ENCODE measurements around the gene C7orf57.
A peak's percentile ranks its signal among the peaks of the same experiment; 100 is the strongest.
"Not testable (repeated sequence)": the region's sequence is repeated elsewhere in the genome, so short reads cannot be mapped to it uniquely, and the experiment has no call there.

Gene C7orf57

DNA sequence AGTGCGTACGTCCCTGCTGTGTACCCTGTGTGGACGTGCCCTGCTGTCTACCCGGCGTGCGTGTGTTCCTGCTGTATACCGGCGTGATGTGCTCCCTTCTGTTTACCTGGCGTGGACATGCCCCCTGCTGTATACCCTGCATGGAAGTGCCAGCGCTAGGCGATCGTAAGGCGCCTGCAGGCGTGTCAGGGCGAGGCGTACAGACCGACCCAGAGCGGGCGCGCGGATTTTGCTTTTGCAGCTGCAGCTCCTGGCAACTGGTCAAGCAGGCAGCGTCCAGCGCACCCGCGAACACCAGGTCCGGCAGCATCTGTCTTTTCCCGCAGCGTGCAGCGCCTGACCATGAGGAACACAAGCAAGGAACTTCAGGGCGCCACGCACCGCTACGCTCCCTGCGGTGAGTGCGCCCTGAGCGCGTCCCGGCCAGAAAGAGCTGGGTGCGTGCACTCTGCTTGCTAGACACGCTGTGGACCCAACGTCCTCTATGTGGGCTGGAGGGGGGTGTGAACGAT, 680 bp downstream of the C7orf57 start:
- DNase-seq (ENCODE audit: low read depth) = peak; percentile 9

DNA sequence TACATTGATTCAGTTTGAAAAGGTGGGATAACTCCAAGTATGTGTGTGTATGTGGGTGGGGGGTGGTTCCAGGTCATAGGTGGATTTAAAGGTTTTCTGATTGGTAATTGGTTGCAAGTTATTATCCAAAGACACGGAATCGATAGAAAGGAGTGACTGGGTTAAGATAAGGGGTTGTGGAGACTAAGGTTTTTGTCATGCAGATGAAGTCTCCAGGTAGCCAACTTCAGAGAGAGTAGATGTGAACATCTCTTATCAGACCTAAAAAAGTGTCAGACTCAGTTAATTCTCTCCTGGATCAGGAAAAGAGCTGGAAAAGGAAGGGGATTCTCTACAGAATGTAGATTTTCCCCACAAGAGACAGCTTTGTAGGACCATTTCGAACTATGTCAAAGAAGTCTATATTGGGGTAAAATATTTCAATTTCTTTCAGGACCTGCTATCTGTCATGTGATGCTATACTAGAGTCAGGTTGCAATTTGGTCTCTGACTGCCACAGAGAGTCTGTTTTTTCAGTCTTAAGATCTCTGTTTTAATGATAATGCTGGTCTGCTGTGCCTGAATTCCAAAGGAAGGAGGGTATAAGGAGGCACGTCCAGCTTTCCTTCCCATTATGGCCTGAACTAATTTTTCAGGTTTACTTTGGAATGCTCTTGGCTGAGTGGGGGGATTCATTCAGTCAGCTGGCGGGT, 3.6 kb downstream of the C7orf57 start:
- DNase-seq (ENCODE audit: low read depth) = no peak

DNA sequence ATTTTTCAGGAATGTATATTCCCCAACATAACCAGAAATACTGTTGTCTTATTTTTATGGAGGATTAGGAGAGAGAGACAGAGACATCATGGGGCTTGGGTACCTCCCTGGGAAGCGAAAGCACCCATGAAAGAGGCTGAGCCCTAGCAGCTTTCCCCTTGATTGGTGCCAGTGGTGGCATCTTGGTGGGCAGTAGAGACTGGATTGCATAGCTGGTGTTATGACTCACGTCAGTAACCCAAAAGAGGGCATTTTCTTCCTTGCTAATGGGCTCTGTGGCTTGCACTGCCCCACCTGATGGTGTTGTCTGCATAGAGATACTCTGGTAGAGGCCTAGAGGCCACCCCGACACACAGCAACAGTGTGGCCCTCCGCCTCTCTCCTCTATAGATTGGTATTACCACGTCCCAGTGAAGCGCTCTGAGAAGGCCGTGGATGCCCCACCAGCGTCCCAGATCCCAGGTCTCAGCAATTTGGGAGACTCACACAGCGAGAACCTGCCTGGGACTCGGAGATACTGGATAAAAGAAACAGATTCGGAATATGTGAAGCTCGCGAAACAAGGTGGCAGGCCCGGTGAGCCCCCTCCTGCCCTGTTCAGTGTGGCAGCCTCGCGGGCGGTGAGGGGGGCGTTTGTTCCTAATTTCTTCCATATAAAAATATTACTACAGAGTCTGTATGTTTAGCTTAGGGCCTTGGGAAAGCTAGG, 5.8 kb downstream of the C7orf57 start:
- DNase-seq (ENCODE audit: low read depth) = no peak

DNA sequence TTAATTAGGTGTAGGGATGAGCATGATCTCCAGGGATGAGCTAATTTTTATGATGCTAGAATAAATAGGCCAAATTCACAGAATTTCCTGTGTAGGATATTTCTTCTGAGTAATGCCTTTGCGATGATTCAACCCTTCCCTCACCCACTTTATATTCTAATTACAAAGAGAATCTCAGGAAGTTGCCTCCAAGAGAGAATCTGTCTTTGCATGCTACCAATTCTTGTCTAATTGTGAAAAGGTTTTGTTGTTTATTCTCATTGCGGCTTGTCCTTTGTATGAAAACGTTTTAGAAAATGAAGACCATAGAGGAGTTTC, 6.3 kb downstream of the C7orf57 start:
- DNase-seq (ENCODE audit: low read depth) = peak; percentile 47

DNA sequence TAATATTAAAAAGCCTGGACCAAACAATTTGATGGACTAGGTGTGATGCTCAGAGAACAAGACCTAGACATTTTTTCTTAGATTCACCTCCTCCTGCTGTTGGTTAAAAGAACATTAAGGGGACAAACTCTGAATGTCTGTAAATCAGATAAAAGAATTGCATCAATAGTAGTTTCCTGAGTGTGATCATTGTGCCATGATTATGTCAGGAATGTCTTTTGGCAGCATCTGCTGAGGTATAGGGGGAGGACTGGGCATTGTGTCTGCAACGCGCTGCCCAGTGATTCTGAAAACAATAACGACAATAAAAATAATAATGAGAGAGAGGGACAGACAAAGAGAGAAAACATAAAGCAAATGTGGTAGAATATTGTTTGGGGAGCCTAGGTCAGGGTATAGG, 6.9 kb downstream of the C7orf57 start:
- peak; percentile 6 for DNase-seq (ENCODE audit: low read depth)

DNA sequence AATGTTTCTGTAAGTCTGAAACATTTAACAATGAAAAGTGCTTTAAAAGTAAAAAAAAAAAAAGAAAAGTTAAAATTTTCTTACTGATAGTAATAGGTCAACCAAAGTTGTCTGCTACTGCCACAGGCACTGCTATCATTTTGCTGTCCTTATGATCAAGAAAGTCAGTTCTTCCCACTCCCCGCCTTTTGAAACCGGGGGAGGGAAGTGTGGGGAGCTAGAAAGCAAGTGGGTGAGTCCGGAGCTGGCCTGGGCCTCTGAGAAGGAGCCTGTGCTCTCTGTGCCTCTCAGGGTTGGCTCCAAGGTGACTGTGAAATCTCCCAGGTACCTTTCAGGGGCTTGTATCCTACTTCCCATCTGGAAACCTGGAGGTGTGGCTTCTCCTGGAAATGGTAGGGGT, 7.3 kb downstream of the C7orf57 start:
- no peak for DNase-seq (ENCODE audit: low read depth)

DNA sequence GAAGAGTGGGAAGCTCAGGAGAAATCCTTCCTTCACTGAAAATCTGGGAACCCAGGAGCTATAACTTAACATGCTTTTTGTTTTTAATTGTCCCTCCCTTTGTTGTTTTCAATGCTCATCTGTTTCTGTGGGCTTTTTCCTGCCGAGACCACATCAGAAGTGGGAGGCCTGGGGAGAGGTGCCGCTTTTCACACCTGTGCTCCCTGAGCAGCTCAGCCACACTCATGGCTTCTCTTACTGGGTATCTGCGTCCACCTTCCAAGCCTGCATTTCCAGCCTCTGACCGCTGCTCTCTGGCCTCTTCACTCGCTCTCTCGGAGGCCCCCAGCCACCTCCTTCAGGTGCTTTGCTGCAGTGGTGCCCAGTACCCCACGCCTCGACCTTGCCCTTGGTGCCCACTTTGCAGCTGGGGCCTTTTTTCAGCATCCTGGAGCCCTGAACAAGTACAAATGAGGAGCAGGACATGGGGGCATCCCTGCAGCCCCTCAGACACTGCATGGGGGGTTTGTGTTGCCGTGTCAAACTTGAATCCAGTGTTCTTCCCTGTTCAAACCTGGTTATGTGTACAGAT, 9.9 kb downstream of the C7orf57 start:
- DNase-seq (ENCODE audit: low read depth) = no peak

DNA sequence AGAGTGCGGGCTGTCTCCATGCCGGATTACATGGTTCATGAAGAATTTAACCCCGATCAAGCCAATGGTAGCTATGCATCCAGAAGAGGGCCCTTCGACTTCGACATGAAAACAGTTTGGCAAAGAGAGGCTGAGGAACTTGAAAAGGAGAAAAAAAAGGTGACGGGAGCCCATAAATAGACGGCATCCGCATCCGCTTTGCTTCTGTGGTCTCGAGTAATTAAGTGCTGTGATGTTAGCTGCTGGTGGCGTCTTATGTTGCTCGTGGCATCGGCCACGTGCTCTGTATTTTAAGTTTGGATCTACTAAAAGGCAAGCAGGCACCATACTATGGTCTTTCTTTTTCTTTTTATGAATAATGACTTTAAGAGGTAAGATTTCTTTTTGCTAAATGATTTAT, 11.1 kb downstream of the C7orf57 start:
- no peak for DNase-seq (ENCODE audit: low read depth)

DNA sequence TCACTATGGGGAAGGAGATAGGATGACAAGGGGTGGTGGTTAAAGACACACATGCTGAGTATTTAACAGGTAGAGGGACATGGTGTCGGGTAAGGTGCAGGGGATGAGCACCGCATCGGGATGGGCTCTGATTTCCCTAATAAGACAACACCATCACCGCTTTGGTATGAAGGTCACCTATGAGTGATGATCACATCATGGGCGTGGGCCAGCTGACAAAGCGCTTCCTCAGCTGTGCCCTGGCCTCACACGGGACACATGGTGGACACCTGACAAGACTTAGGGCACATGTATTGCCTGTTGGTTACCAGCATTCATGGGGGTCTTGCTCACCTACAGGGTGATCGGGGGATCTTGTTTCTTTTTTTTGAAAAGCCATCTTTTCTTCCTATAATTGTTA, 12.8 kb downstream of the C7orf57 start:
- no peak for DNase-seq (ENCODE audit: low read depth)

DNA sequence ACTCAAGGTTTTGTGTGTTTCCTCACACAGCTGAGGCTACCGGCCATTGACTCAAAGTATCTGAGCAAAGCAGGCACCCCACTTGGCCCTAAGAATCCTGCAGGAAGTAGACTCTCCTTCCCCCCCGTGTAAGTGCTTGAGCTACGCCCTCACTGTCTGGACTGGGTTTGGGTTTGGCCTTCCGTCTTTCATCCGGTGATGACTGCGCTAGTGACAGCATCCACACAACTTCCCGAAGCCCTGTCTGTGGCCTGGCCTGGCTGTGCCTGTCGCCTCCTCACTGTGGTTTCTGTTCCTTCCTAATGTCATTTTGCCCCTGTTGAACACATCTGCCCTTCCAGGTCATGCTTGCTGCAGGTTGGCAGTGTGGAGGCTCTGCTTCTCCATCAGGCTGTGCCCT, 14.5 kb downstream of the C7orf57 start:
- DNase-seq (ENCODE audit: low read depth) = no peak

DNA sequence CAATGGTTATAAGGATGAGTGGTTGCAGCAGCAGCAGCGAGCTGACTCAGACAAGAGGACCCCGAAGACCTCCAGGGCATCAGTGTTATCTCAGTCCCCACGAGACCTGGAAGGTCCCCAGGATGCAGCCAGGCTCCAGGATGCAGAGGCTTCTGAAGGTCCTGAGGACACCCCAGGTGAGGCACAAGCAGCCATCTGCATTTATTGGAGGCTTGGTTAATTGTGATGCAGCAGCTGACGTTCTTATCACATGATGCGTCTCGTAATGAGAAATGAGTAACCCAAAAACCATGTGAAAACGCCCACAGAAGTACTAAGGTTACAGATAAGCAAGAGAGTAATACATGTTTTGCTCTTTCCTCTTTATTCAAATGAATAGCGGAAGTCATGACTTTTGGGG, 17.4 kb downstream of the C7orf57 start:
- DNase-seq (ENCODE audit: low read depth) = no peak

DNA sequence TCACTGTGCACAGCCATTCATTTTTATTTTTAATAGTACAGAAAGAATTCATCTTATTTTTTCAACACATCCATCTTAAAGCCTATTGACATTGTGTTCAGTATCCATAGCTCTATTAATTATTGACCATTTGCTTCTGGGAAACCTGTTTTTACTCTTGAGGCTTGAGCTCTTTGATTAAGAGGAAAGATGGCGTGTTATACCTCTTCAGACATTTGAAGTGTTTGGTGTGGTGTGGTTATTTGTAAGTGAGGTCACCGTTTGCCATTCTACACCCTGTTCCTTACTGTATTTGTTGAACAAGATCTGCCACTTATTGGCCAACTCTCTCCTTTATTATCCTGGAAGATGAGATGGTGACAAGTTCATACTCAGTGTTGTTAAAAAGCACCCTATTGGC, 18.4 kb downstream of the C7orf57 start:
- no peak for DNase-seq (ENCODE audit: low read depth)

DNA sequence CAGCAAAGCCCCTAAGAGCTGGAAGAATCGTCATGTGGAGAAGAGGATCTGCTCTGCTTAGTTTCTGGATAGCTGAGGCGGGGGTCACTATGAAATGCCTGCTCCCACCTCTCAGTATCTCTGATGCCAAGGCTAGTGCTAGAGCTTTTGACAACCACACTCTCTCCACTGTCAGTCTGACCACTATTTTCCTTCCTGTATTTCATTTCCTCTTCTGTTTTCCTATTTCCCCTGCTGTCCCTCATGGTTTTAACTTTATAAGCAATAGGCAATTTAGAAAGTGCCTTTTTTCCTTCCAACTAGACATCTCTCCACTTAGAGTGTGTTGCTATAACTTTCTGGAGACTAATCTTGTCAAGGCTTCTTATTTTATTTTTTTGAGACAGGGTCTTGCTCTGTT, 23.6 kb downstream of the C7orf57 start:
- no peak for DNase-seq (ENCODE audit: low read depth)

DNA sequence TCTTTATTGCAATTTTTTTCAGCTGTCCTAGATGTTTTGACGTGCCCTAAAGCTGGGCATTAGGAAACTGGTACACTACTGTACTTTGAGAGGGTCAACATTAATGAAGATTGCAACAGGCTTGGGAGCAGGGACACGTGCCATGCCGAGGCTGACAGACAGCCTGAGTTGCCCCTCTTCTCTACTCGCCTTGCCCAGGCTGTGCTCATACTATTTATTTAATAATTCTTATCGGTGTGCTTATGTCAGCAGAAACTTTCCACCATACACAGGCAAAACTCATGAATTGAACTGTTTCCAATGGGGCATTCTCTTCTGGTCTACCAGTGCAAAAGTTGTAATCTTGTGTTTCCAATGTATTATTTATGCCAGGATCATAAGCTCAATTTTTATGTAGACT, 24.4 kb downstream of the C7orf57 start:
- DNase-seq (ENCODE audit: low read depth) = no peak

DNA sequence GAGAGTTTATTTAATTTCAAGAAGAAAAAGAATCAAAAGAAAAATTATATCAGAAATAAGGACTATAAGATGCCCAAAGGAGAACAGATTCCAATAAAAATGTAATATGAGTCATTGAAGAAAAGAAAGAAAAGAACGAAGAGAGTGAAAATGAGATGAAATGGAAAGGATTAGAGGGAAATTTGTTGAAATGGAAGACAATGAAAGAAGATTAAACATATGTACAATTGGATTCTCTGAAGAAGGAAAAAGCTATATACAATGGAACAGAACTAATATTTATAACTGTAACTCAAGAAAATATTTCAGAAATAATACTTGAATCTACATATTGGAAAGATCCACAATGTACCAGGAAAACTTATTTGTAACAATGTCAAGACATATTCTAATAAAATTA, 28.6 kb downstream of the C7orf57 start:
- DNase-seq (ENCODE audit: low read depth) = no peak

DNA sequence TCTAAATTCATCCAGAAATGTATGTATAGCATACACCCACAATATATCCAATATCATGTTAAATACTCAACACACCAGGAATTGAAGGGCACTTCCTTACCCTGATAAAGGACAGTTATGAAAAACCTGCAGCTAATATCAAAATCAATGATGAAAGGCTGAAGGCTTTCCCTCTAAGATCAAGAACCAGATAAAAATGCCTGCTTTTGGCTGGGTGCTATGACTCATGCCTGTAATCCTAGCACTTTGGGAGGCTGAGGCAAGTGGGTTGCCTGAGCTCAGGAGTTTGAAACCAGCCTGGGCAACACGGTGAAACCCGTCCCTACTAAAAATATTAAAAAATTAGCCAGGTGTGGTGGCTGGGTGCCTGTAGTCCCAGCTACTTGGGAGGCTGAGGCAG, 32.1 kb downstream of the C7orf57 start:
- no peak for DNase-seq (ENCODE audit: low read depth)

DNA sequence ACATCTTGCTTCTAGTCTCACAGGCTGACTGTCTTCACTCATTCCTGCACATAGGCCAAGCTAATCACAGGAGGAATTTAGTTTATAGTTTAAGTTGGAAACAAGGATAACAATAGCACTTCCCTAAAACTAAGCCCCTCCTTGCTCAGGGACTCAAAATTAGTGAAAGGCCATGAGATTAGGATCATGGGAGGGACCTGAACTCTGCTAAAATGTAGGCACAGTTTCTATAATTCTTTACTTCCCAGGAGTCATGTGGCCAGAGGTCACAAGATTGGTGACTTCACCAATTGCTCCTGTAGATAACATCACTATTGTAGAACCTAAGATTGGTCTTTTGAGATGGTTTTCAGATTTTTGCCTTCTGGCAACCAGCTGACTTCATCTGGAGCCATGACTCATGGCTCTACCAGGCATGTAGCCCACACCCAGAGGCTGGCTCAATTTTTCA, 38.9 kb downstream of the C7orf57 start:
- DNase-seq (ENCODE audit: low read depth) = no peak

DNA sequence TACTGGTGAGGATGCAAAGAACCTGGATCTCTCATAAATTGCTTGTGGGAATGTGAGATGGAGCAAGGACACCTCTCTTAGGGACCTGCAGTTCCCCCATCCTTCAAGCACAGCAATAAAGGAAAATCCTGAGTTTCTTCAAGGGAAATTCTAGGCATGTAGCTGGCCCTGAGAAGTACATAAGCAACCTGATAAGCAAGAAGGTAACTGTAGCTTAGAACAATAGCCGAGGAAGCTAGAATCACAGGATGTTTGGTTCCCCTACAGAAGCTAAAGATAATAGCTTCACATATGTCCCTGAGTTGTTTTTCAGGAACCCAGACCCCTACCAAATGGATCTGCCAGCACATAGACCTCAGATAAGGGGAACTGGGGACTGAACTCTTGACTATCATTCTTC, 42.1 kb downstream of the C7orf57 start:
- DNase-seq (ENCODE audit: low read depth) = no peak

DNA sequence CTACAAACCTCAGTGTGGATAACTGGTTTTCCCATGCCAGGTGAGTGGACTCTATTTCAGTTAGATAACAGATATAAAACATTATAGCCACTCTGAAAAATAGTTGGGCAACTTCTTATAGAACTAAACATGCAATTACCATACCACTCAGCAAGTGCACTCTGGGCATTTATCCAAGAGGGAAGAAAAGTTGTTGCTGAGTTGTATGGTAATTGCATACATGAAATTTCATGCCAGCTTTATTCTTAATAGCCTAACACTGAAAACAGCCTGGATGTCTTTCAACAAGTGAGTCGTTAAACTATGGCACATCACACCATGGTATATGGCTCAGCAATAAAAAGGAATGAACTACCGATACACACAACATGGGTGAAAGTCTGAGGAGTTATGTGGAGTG, 43.1 kb downstream of the C7orf57 start:
- no peak for DNase-seq (ENCODE audit: low read depth)

DNA sequence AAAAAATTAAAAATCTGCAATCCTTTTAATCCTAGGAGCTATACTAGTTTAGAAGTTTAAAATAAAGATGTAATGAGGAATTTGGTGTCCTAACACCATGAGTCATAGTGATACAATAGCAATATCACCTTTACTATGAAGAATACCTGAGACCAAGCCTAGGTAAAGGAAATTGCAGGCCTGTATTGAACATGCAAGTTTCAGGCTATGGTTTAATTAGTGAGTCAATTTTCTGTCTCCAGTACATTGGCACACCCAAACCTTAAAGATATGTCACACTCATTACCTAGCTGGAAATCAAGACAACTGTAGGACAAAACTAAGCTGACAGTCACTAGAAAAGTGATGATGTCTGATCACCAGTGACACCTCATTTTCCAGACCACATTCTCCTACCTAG, 47.0 kb downstream of the C7orf57 start:
- not testable (repeated sequence) for DNase-seq (ENCODE audit: low read depth)

DNA sequence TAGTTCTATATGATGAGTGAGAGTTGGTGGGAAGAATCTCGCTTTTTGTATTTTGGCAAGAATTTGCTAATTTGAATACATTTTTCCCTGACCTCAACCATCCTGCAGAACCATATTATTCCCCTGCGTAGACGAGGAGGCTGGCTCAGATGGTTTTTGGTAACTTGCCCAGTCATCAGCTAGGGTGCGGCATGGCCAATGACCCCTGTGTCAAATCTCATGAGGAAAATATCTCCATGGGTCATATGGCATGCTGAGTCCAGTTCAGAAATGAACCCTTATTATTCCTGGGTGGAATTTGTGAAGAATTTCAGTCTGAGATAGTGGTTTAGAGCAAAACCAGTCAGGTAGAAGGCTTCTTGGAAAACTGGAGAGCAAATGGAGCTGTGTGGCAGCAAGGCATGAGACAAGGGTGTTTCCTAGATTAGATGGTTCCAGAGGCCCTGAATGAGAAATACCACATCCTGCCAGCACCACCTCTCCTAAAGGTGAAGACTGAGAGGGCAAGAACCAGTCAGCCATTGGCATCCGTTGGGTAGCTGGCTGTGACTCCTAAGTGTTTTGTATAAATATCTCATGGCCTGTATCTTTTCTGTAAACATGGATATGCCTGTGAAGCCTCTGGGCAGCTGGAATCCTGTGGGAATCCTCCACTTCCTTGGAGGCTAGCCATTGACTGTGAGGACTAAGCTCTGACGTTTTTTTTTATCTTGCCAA, 47.9 kb downstream of the C7orf57 start:
- DNase-seq (ENCODE audit: low read depth) = no peak

DNA sequence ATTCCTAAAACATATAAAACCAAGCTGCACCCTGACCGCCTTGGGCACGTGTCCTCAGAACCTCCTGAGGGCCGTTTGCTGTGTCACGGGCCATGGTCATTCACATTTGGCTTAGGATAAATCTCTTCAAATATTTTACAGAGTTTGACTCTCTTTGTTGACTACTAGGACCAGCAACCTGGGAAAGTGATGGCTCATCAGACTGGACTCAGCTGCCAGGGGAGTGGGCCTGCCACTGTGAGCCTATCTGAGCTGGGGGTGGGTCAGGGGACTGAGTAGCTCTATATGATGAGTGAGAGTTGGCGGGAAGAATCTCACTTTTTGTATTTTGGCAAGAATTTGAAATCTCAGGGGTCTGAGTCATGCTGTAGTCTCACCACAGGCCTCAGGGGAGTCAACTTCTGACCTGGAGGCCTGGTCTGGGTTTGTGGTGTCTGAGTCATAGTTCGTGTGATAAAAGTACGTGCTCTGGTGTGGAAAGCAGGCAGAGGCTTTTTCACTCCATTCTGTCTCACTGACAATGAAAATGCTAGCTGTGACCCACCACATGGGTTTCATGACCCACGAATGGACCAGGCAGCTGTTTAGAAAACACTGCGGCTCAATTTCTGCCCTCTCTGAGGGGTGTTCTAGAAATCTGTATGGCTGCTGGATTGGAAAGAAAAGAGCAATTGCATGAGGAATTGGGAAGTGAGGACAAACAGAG, 49.5 kb downstream of the C7orf57 start:
- DNase-seq (ENCODE audit: low read depth) = peak; percentile 97

Data from GM04504 (cell line).